Cardiac muscle cell (in vitro differentiated cells and primary cell): ENCODE data around the gene GRPEL2. TPM values are rescaled to one million over a fixed set of nuclear protein-coding genes. Genes with fewer than 3 reads are reported as not detected.

Source experiments
- DNase-seq, 2 donors: peaks; one replicate each; pipeline versions ENCODE4 v3.0.0 to v3.0.0-alpha.2; 2010 to 2017; ENCODE audit warnings: low read depth in 1 of 2, low spot score in 1 of 2
- H3K27ac ChIP-seq: fragments of 200-600 bp; sonication (generic); 2 replicates; pipeline ENCODE4 v1.5.1; 2016
- H3K27me3 ChIP-seq: fragments of 200-600 bp; sonication (generic); 2 replicates; pipeline ENCODE4 v1.6.0; 2016; ENCODE audit warnings: control low read depth
- H3K36me3 ChIP-seq: fragments of 200-600 bp; sonication (generic); 2 replicates; pipeline ENCODE4 v1.5.1; 2016; ENCODE audit warnings: control low read depth
- H3K4me1 ChIP-seq: fragments of 200-600 bp; sonication (generic); 2 replicates; pipeline ENCODE4 v1.8.1; 2017; ENCODE audit warnings: low read depth, mild to moderate bottlenecking, mixed run types
- H3K4me3 ChIP-seq: fragments of 200-600 bp; sonication (generic); 2 replicates; pipeline ENCODE4 v1.5.1; 2016; ENCODE audit warnings: mild to moderate bottlenecking
- H3K9me3 ChIP-seq: fragments of 200-600 bp; sonication (generic); 2 replicates; pipeline ENCODE4 v1.5.1; 2017; ENCODE audit warnings: low read depth, mild to moderate bottlenecking, control low read depth
- CTCF ChIP-seq: IDR thresholded peaks from 2 replicates; pipeline ENCODE4 v1.5.1; 2012; ENCODE audit warnings: low read depth, mild to moderate bottlenecking, low read length
- polyA plus RNA-seq: library from polyadenylated mRNA; unstranded; fragments of >200 nt; fragmentation: Nextera tagmentation; extraction: Ambion mirVana; gene quantifications from 2 replicates; pipeline ENCODE4 v1.2.1, GENCODE V29; 2016
- total RNA-seq: library from RNA; depleted of rRNA; stranded (reverse); fragments of >200 nt; gene quantifications from 2 replicates; pipeline ENCODE4 v1.2.3, GENCODE V29; 2016

The GRPEL2 gene
- total and polyA plus RNA-seq, 2 experiments from 2014 or later: 4.2 to 4.9 TPM

GRCh38 chr5:149381261-149381985 is 36.1 kb downstream of the GRPEL2 start:
- H3K9me3 ChIP-seq: no peaks in the 10 kb centered on the region
- H3K36me3 ChIP-seq: no peaks in the 10 kb centered on the region
- no peak for DNase-seq
- peaks cover 50% of the 10 kb centered on the region for H3K4me1 ChIP-seq
- H3K4me3 ChIP-seq: no peak overlapping the region
- peak overlapping the region; percentile 99 for H3K27ac ChIP-seq
- TF ChIP-seq CTCF: no peak
- no peaks in the 10 kb centered on the region for H3K27me3 ChIP-seq

DNA sequence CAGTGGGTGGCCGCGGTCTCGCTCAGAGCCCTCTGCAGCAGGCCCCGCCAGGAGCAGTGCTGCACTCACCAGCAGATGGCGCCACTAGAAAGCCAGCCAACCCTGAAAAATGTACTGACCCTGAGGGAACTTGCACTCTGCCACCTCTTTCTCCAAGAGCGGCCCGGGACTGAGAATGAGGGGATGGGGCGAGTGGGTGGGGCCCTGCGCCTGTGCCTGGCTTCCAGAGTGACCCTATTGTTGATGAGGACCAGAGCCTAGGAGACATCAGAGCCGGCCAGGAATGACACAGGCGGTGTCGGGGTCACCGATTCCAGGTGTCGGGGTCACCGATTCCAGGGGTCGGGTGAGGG is 36.7 kb downstream of the GRPEL2 start:
- Histone ChIP-seq H3K27me3 (no peaks in the 10 kb centered on the region), H3K36me3 (no peaks in the 10 kb centered on the region), H3K4me3 (no peak overlapping the region), H3K9me3 (no peaks in the 10 kb centered on the region), H3K27ac (peak overlapping the region; percentile 99), H3K4me1 (peaks cover 55% of the 10 kb centered on the region)
- DNase-seq: peak; percentile 81 to 90
- peak; percentile 94 for TF ChIP-seq CTCF

- no peak for DNase-seq
- Histone ChIP-seq H3K4me1 (peaks cover 62% of the 10 kb centered on the region), H3K27me3 (no peaks in the 10 kb centered on the region), H3K36me3 (no peaks in the 10 kb centered on the region), H3K27ac (peak overlapping the region; percentile 99), H3K9me3 (no peaks in the 10 kb centered on the region), H3K4me3 (no peak overlapping the region)
- no peak for TF ChIP-seq CTCF
Observed at GRCh38 chr5:149382517-149383220, 37.4 kb downstream of the GRPEL2 start.

- no peak for TF ChIP-seq CTCF
- peaks cover 69% of the 10 kb centered on the region for H3K4me1 ChIP-seq
- no peak overlapping the region for H3K4me3 ChIP-seq
- H3K27me3 ChIP-seq: no peaks in the 10 kb centered on the region
- H3K27ac ChIP-seq: peak overlapping the region; percentile 99
- peak in 1 of 2 donors; percentile 82 for DNase-seq
- H3K9me3 ChIP-seq: no peaks in the 10 kb centered on the region
- no peaks in the 10 kb centered on the region for H3K36me3 ChIP-seq
Observed at GRCh38 chr5:149383399-149383798, 38.1 kb downstream of the GRPEL2 start.

GRCh38 chr5:149386166-149386565 is 40.9 kb downstream of the GRPEL2 start:
- H3K4me3 ChIP-seq: no peak overlapping the region
- peaks cover 86% of the 10 kb centered on the region for H3K4me1 ChIP-seq
- H3K27me3 ChIP-seq: no peaks in the 10 kb centered on the region
- H3K36me3 ChIP-seq: no peaks in the 10 kb centered on the region
- DNase-seq: peak; percentile 26 to 67
- H3K9me3 ChIP-seq: no peaks in the 10 kb centered on the region
- no peak for TF ChIP-seq CTCF
- H3K27ac ChIP-seq: peak overlapping the region; percentile 99
